ENCODE results near the gene GRHL3.

The GRHL3 gene

GRCh38 chr1:24329797-24330543 is 10.8 kb downstream of the GRHL3 start:
- Mint-ChIP-seq H3K36me3 (ENCODE audit: low read depth) (no peaks in the 10 kb centered on the region), H3K4me3 (no peak overlapping the region), H3K27ac (no peak overlapping the region), H3K4me1 (ENCODE audit: low read depth) (peaks cover 2% of the 10 kb centered on the region), H3K9me3 (peaks cover 8% of the 10 kb centered on the region), H3K27me3 (peaks cover 32% of the 10 kb centered on the region)
- intact Hi-C loops (cut with micrococcal nuclease): no loop called here

DNA sequence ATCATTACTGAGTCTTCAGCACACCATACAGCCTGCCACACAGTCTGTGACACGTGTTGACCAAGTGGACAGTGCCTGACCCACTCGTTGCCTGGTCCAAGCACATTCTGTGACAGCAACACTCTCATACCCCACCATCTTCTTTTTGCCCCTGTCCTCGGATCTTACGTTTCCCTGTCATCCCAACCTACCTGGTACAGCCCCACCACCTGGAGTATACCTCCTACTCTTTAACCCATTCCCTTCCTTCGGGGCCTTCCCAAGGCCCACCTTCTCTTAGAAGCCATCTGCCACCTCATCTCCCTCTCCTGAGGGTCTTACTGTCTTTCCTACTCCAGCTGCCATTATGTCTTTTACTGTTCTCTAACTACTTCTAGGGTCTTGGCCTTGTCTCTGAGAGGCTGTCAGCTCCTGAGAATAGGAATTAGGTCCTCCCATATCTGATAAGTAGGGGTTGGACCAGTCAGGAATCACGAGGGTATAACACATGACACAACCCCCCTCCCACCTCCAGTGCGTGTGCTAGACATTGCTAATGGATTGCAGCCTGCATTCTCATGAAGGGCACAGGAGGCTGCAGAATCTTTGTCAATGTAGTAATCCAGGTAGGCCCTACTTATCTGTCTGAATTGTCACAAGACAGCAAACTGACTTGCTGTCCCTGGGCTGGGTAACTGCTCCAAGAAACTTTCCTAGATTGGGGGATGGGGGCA is 13.0 kb downstream of the GRHL3 start:
- intact Hi-C loops (cut with micrococcal nuclease): no loop called here
- H3K4me1 Mint-ChIP-seq (ENCODE audit: low read depth): no peaks in the 10 kb centered on the region
- H3K36me3 Mint-ChIP-seq (ENCODE audit: low read depth): no peaks in the 10 kb centered on the region
- H3K9me3 Mint-ChIP-seq: peaks cover 8% of the 10 kb centered on the region
- peaks cover 13% of the 10 kb centered on the region for H3K27me3 Mint-ChIP-seq
- H3K27ac Mint-ChIP-seq: no peak overlapping the region
- H3K4me3 Mint-ChIP-seq: no peak overlapping the region

GRCh38 chr1:24336075-24336474 is 16.9 kb downstream of the GRHL3 start:
- Mint-ChIP-seq H3K9me3 (peaks cover 8% of the 10 kb centered on the region), H3K4me1 (ENCODE audit: low read depth) (no peaks in the 10 kb centered on the region), H3K27me3 (peaks cover 5% of the 10 kb centered on the region), H3K4me3 (no peak overlapping the region), H3K27ac (no peak overlapping the region), H3K36me3 (ENCODE audit: low read depth) (no peaks in the 10 kb centered on the region)
- intact Hi-C loops (cut with micrococcal nuclease): no loop called here

DNA sequence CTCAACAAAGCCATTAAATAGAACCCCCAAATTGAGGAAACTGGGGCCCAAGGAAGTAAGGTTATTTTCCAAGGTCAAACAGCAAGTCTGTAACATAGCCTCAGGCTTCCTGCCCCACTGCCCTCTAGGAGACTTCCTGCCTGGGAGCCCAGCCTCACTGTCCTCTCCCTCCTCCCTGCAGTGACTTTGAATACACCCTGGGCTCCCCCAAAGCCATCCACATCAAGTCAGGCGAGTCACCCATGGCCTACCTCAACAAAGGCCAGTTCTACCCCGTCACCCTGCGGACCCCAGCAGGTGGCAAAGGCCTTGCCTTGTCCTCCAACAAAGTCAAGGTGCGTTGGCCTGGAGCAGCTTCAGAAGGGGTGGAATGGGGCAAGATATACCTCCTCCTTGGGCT is 18.3 kb downstream of the GRHL3 start:
- H3K36me3 Mint-ChIP-seq (ENCODE audit: low read depth): no peaks in the 10 kb centered on the region
- no peak overlapping the region for H3K4me3 Mint-ChIP-seq
- intact Hi-C loops (cut with micrococcal nuclease): no loop called here
- peaks cover 3% of the 10 kb centered on the region for H3K27me3 Mint-ChIP-seq
- no peaks in the 10 kb centered on the region for H3K4me1 Mint-ChIP-seq (ENCODE audit: low read depth)
- no peak overlapping the region for H3K27ac Mint-ChIP-seq
- H3K9me3 Mint-ChIP-seq: peaks cover 8% of the 10 kb centered on the region

- H3K4me3 Mint-ChIP-seq: no peak overlapping the region
- intact Hi-C loops (cut with micrococcal nuclease): no loop called here
- peaks cover 3% of the 10 kb centered on the region for H3K27me3 Mint-ChIP-seq
- no peaks in the 10 kb centered on the region for H3K36me3 Mint-ChIP-seq (ENCODE audit: low read depth)
- no peak overlapping the region for H3K27ac Mint-ChIP-seq
- no peaks in the 10 kb centered on the region for H3K4me1 Mint-ChIP-seq (ENCODE audit: low read depth)
- H3K9me3 Mint-ChIP-seq: peaks cover 8% of the 10 kb centered on the region
Observed at GRCh38 chr1:24338447-24338846, 19.3 kb downstream of the GRHL3 start.

DNA sequence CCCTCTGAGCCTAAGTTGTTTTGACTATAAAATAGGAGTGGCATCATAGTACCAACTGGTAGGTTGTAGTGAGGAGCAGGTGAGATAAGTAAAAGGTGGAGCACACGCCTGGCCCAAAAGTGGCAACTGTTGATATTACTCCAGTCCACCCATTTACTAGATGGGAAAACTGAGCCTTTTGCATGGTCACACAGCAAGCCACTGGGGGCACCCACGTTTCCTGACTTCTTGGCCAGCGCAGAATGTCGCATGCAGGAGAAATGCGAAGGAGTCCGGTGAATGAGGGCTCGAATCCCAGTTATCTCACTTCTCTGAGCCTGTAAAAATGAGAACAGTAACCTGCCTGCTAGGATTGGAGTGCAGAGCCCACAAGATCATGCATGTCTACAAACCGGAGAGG is 20.8 kb downstream of the GRHL3 start:
- intact Hi-C loops (cut with micrococcal nuclease): no loop called here
- no peak overlapping the region for H3K4me3 Mint-ChIP-seq
- no peak overlapping the region for H3K27ac Mint-ChIP-seq
- peaks cover 3% of the 10 kb centered on the region for H3K27me3 Mint-ChIP-seq
- H3K36me3 Mint-ChIP-seq (ENCODE audit: low read depth): no peaks in the 10 kb centered on the region
- H3K9me3 Mint-ChIP-seq: no peaks in the 10 kb centered on the region
- H3K4me1 Mint-ChIP-seq (ENCODE audit: low read depth): no peaks in the 10 kb centered on the region

- no peaks in the 10 kb centered on the region for H3K9me3 Mint-ChIP-seq
- intact Hi-C loops (cut with micrococcal nuclease): no loop called here
- no peaks in the 10 kb centered on the region for H3K36me3 Mint-ChIP-seq (ENCODE audit: low read depth)
- H3K4me3 Mint-ChIP-seq: no peak overlapping the region
- H3K27me3 Mint-ChIP-seq: peaks cover 3% of the 10 kb centered on the region
- H3K27ac Mint-ChIP-seq: no peak overlapping the region
- no peaks in the 10 kb centered on the region for H3K4me1 Mint-ChIP-seq (ENCODE audit: low read depth)
Observed at GRCh38 chr1:24340770-24341169, 21.6 kb downstream of the GRHL3 start.

DNA sequence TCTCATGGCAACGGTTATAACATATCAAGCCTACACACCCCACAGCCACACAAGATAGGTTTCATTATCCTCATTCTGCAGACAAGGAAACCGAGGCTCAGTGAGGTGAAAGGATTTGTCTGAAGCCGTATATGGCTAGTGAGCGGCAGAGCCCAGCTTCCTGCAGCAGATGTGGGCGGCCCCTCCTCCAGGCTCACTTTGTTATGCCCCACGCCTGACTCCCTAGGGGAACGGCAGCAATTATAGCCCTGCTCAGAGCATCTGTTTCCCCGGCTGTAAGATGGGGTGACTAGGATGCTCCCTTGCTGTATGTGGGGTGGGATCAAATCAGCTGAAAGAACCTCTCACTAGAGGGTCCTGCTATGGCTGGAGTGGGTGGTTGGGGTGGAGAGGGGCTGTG is 22.1 kb downstream of the GRHL3 start:
- Mint-ChIP-seq H3K9me3 (no peaks in the 10 kb centered on the region), H3K36me3 (ENCODE audit: low read depth) (no peaks in the 10 kb centered on the region), H3K4me3 (no peak overlapping the region), H3K27ac (no peak overlapping the region), H3K27me3 (peaks cover 3% of the 10 kb centered on the region), H3K4me1 (ENCODE audit: low read depth) (no peaks in the 10 kb centered on the region)
- intact Hi-C loops (cut with micrococcal nuclease): no loop called here

DNA sequence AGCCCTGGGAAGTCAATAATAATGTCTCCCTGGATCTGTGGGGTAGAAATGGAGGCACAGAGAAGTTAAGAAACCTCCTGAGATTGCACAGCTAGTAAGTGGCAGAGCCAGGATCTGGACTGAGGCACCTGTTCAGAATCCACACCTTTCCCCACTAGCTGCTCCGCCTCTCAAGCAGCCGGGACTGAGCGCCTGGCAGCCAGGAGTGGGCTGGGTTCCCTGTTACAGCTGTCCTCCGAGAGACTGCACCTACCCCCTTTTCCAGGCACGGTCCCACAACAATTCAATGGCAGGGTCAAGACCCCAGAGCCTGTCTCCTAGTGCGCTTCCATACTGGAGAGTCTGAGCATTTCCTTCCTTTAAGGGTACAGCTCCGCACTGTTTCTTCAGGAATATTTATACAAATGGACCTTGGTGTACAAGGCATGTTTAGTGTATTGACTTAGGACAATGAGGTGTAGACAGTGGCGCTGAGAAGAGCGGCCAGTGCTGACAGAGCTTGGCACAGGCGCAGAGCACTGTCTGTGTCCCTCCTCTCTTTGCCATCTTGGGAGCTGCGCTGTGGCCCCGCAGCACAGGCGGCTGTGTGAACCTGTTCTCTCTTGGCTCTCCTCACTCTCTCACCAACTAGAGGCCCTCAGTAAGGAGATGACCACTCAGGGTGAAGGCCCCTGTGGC is 24.4 kb downstream of the GRHL3 start:
- intact Hi-C loops (cut with micrococcal nuclease): no loop called here
- no peak overlapping the region for H3K27ac Mint-ChIP-seq
- H3K9me3 Mint-ChIP-seq: no peaks in the 10 kb centered on the region
- H3K4me1 Mint-ChIP-seq (ENCODE audit: low read depth): no peaks in the 10 kb centered on the region
- H3K27me3 Mint-ChIP-seq: peaks cover 10% of the 10 kb centered on the region
- H3K4me3 Mint-ChIP-seq: no peak overlapping the region
- no peaks in the 10 kb centered on the region for H3K36me3 Mint-ChIP-seq (ENCODE audit: low read depth)

GRCh38 chr1:24344090-24344742 is 25.1 kb downstream of the GRHL3 start:
- intact Hi-C loops (cut with micrococcal nuclease): no loop called here
- Mint-ChIP-seq H3K9me3 (no peaks in the 10 kb centered on the region), H3K4me3 (no peak overlapping the region), H3K27ac (no peak overlapping the region), H3K27me3 (peaks cover 10% of the 10 kb centered on the region), H3K36me3 (ENCODE audit: low read depth) (no peaks in the 10 kb centered on the region), H3K4me1 (ENCODE audit: low read depth) (no peaks in the 10 kb centered on the region)

DNA sequence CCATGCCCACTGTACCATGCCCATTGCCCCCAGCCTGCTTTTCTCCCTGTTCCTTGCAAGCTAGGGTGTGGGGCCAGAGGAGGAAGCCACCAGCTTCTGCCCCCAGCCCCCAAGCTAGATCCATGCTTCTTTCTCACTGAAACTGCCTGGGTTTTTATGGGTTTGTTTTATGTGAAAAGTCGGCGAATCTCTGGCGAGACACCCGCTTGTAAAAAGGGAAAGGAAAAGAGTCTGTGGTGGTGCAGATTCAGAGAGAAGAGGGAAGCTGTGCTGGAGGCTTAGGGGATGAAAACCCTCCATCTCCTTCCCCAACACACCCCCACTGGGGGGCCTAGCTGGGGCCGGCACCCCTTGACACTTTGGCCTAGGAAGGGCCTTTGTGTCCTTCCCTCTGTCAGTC is 26.2 kb downstream of the GRHL3 start:
- Mint-ChIP-seq H3K36me3 (ENCODE audit: low read depth) (no peaks in the 10 kb centered on the region), H3K4me3 (no peak overlapping the region), H3K4me1 (ENCODE audit: low read depth) (no peaks in the 10 kb centered on the region), H3K27ac (no peak overlapping the region), H3K27me3 (peaks cover 10% of the 10 kb centered on the region), H3K9me3 (no peaks in the 10 kb centered on the region)
- intact Hi-C loops (cut with micrococcal nuclease): no loop called here

DNA sequence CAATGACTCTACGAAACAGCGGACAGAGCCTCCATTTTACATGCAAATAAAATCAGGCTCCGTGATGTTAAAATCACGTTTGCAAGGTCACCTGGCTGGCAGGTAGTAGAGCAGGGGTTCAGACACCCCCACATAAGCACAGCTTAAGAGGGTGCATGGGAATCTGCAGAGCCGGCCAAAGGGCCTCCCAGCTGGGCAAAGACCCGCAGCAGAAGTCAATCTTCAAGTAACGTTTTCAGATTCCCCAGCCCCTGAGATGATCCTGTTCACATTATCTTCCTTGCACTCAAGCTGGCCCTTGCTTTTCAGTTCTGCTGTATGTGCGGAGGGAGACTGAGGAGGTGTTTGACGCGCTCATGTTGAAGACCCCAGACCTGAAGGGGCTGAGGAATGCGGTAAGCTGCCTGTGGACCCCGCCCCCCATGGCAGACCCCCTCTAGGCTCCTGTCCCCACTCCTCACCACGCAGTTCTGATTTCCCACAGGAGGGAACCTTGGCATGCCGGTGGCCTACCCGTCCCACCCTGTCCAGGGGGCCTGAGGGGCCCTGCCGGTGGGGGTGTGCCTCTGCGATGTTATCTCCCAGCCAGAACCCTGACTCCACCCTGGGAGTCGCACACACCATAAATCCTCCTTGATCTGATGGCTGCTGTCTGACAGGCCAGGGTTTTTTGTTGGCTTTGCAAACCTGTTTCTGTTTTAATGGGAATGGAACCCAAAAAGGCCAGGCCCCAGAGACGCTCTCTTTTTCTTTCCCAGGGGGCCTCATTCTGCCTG is 28.2 kb downstream of the GRHL3 start:
- Mint-ChIP-seq H3K27me3 (peaks cover 6% of the 10 kb centered on the region), H3K27ac (no peak overlapping the region), H3K4me3 (no peak overlapping the region), H3K36me3 (ENCODE audit: low read depth) (no peaks in the 10 kb centered on the region), H3K4me1 (ENCODE audit: low read depth) (no peaks in the 10 kb centered on the region), H3K9me3 (no peaks in the 10 kb centered on the region)
- intact Hi-C loops (cut with micrococcal nuclease): no loop called here

DNA sequence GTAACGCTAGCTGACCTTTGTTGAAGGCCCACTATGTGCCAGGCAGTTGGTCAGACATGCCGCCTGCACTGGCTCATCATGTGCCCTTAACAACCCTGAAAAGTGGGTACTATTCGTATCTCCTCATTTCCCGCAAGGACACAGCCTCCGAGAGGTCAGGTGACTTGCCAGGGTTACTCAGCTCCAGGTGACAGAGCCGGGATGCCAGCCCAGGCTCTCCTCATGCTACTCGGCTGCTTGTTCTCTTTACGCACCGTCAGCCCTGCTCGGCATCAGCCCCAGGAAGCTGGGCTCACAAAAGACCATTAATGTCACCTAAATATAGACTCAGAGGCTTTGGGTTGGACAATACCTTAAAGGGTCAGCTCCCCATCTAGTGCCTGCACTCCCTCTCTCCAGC is 29.0 kb downstream of the GRHL3 start:
- Mint-ChIP-seq H3K4me1 (ENCODE audit: low read depth) (no peaks in the 10 kb centered on the region), H3K27me3 (peaks cover 6% of the 10 kb centered on the region), H3K36me3 (ENCODE audit: low read depth) (no peaks in the 10 kb centered on the region), H3K9me3 (no peaks in the 10 kb centered on the region), H3K27ac (no peak overlapping the region), H3K4me3 (no peak overlapping the region)
- intact Hi-C loops (cut with micrococcal nuclease): no loop called here
